Smooth muscle cell (in vitro differentiated cells): ENCODE results near the gene SOX5. TPM values are rescaled to one million over a fixed set of nuclear protein-coding genes. Genes with fewer than 3 reads are reported as not detected.

Experiments
- DNase-seq: peaks from one replicate; lab custom pipeline; 2025; ENCODE audit not compliant: unreplicated experiment; lab: John Stamatoyannopoulos, UW
- H2AFZ ChIP-seq: fragments of 200-600 bp; sonication (generic); 2 replicates; pipeline ENCODE4 v1.6.0; 2016; ENCODE audit warnings: antibody characterized with exemption, low read depth, mild to moderate bottlenecking
- H3F3A ChIP-seq: fragments of 200-600 bp; sonication (generic); 2 replicates; pipeline ENCODE4 v1.6.0; 2017; ENCODE audit warnings: antibody characterized with exemption, low read depth
- H3K27ac ChIP-seq: fragments of 200-600 bp; sonication (generic); 2 replicates; pipeline ENCODE4 v1.5.1; 2016; ENCODE audit warnings: low read depth, mild to moderate bottlenecking
- H3K27me3 ChIP-seq: fragments of 200-600 bp; sonication (generic); 2 replicates; pipeline ENCODE4 v1.6.1; 2016; ENCODE audit warnings: low read depth, mild to moderate bottlenecking
- H3K36me3 ChIP-seq: fragments of 200-600 bp; sonication (generic); 2 replicates; pipeline ENCODE4 v1.5.1; 2016; ENCODE audit warnings: low read depth
- H3K4me1 ChIP-seq: fragments of 200-600 bp; sonication (generic); 2 replicates; pipeline ENCODE4 v1.5.1; 2016; ENCODE audit warnings: low read depth
- H3K4me2 ChIP-seq: fragments of 200-600 bp; sonication (generic); 2 replicates; pipeline ENCODE4 v1.6.0; 2016; ENCODE audit warnings: mild to moderate bottlenecking
- H3K4me3 ChIP-seq: fragments of 200-600 bp; sonication (generic); 2 replicates; pipeline ENCODE4 v1.5.1; 2016; ENCODE audit warnings: mild to moderate bottlenecking
- H3K79me2 ChIP-seq: fragments of 200-600 bp; sonication (generic); 2 replicates; pipeline ENCODE4 v1.6.0; 2016; ENCODE audit warnings: low read depth, mild to moderate bottlenecking
- H3K9ac ChIP-seq: fragments of 200-600 bp; sonication (generic); 2 replicates; pipeline ENCODE4 v1.6.0; 2016; ENCODE audit warnings: low read depth
- H3K9me3 ChIP-seq: fragments of 200-600 bp; sonication (generic); replicated peaks from 2 replicates; pipeline ENCODE4 v1.5.1; 2016; ENCODE audit warnings: low read depth
- H4K20me1 ChIP-seq: fragments of 200-600 bp; sonication (generic); 2 replicates; pipeline ENCODE4 v1.6.0; 2016; ENCODE audit warnings: low read depth
- CTCF ChIP-seq: fragments of 200-600 bp; sonication (generic); IDR thresholded peaks from 2 replicates; pipeline ENCODE4 v1.5.1; 2017; ENCODE audit warnings: borderline replicate concordance, mild to moderate bottlenecking, antibody characterized with exemption; ENCODE audit not compliant: insufficient read depth, poor library complexity, severe bottlenecking
- WGBS: methylation state at CpG from one replicate; pipeline ENCODE4 v1.1.7; 2016; ENCODE audit warnings: low lambda C conversion rate; 5-methylcytosine and 5-hydroxymethylcytosine counted together
- polyA plus RNA-seq: library from polyadenylated mRNA; unstranded; fragments of >200 nt; fragmentation: Nextera tagmentation; extraction: Ambion mirVana; gene quantifications from 2 replicates; pipeline ENCODE4 v1.2.1, GENCODE V29; 2016
- total RNA-seq: library from RNA; depleted of rRNA; stranded (reverse); fragments of >200 nt; gene quantifications from 2 replicates; pipeline ENCODE4 v1.2.3, GENCODE V29; 2014

The SOX5 gene
- total and polyA plus RNA-seq, 2 experiments from 2014 or later: 22.3 to 47.8 TPM

GRCh38 chr12:23929906-23930305 is 19.6 kb downstream of the SOX5 start:
- DNase-seq: no peak
- no peak overlapping the region for H3K27ac ChIP-seq
- peaks cover 80% of the 10 kb centered on the region for H3K79me2 ChIP-seq
- peaks cover 5% of the 10 kb centered on the region for H4K20me1 ChIP-seq
- H3K9me3 ChIP-seq: no peaks in the 10 kb centered on the region
- WGBS: 19% methylated on average over 2 of the region's 2 CpGs
- no peaks in the 10 kb centered on the region for H3K27me3 ChIP-seq
- H3K4me2 ChIP-seq: peak overlapping the region; percentile 3
- peaks cover 6% of the 10 kb centered on the region for H3K4me1 ChIP-seq
- TF ChIP-seq CTCF: no peak
- H3K4me3 ChIP-seq: no peak overlapping the region
- H3K9ac ChIP-seq: no peak overlapping the region
- H3F3A ChIP-seq: no peaks in the 10 kb centered on the region
- no peak overlapping the region for H2AFZ ChIP-seq
- H3K36me3 ChIP-seq: no peaks in the 10 kb centered on the region

DNA sequence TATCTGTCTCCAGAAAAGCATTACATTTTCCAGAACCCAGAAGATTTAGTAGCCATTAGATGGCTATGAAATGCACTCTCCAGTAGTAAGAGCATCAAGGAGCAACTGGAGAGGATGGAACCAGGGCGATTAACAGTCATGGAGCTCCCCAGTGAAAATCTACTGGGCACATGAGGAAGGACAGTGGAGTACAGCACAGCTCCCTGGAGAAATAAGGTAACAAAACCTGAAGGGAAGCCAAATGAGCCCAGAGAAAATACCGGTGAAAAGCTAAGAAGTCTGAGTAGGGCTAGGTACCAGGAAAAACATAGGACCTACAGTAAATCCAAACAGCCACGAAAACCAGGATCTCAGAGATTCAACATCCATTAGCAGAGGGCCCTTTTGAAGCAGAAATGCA is 21.6 kb downstream of the SOX5 start:
- Histone ChIP-seq H3K4me1 (peaks cover 6% of the 10 kb centered on the region), H3K27me3 (no peaks in the 10 kb centered on the region), H3K36me3 (no peaks in the 10 kb centered on the region), H3K4me3 (no peak overlapping the region), H3K9me3 (no peaks in the 10 kb centered on the region), H3K79me2 (peaks cover 92% of the 10 kb centered on the region), H3K4me2 (no peak overlapping the region), H3F3A (no peaks in the 10 kb centered on the region), H2AFZ (no peak overlapping the region), H3K27ac (no peak overlapping the region), H3K9ac (no peak overlapping the region), H4K20me1 (peaks cover 5% of the 10 kb centered on the region)
- no peak for TF ChIP-seq CTCF
- WGBS: 98% methylated on average over 3 of the region's 3 CpGs
- no peak for DNase-seq

GRCh38 chr12:23921099-23921856 is 28.2 kb downstream of the SOX5 start:
- peak overlapping the region; percentile 19 for H3K4me3 ChIP-seq

More at GRCh38 chr12:23921099-23921856, 28.2 kb downstream of the SOX5 start:
- no peak overlapping the region for H2AFZ ChIP-seq
- H3K4me1 ChIP-seq: peaks cover 22% of the 10 kb centered on the region
- peaks cover 78% of the 10 kb centered on the region for H3K79me2 ChIP-seq
- H3K36me3 ChIP-seq: no peaks in the 10 kb centered on the region
- TF ChIP-seq CTCF: no peak
- peaks cover 4% of the 10 kb centered on the region for H3F3A ChIP-seq
- WGBS: 68% methylated on average over 5 of the region's 5 CpGs
- peaks cover 8% of the 10 kb centered on the region for H4K20me1 ChIP-seq
- peak overlapping the region; percentile 18 for H3K9ac ChIP-seq
- H3K9me3 ChIP-seq: no peaks in the 10 kb centered on the region
- H3K4me2 ChIP-seq: peak overlapping the region; percentile 60
- no peaks in the 10 kb centered on the region for H3K27me3 ChIP-seq
- DNase-seq: no peak
- H3K27ac ChIP-seq: peak overlapping the region; percentile 62
